OCI-LY1 (cell line): ENCODE results near the gene GALNT16.

Source experiments
- EZH2 ChIP-seq: fragments of 200-600 bp; sonication (generic), shearing (Covaris generic); IDR thresholded peaks from 2 replicates; pipeline ENCODE4 v1.8.0; 2017; ENCODE audit warnings: borderline replicate concordance, mixed run types, mild to moderate bottlenecking, antibody characterized with exemption, low read length, moderate library complexity, mixed read lengths
- TF ChIP-seq, protein P1 (sequence below): fragments of 200-600 bp; sonication (generic), shearing (Covaris generic); IDR thresholded peaks from 2 replicates; pipeline ENCODE4 v1.5.1; 2017; ENCODE audit warnings: mild to moderate bottlenecking, antibody characterized with exemption, low read length, moderate library complexity, mixed read lengths

DNA sequence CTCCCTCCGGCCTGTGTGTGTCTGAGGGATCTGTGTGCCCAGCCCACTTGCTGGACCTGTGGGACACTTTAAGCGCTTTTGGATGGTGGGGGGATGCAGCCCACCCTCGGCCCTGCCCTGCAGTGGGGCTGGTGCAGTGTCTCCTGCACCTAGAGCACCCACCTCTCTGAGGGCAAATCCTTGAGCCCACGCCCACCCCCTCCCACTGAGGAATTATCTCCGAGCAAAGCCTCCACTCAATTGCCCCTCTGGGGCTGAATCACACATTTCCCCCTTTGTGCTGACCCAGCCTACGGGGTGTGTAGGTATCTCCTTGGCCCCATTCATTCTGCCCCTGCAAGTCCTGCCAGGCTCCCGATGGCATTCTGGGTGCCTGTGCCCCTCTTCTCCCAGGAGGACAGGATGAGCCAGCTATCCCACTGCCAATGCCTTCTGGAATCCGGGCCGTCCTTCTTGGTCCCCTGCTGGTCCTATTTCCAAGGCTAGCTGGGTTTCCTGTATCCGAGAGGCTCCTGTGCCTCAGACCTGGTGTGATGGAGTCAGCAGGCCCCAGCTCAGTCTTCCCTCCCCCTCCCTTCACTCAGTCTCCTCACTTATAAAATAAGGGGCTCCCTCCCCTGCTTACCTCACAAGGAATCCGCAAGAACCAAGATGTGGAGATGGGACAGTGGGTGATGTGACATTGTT is 89.3 kb downstream of the GALNT16 start:
- TF ChIP-seq, protein P1, sequence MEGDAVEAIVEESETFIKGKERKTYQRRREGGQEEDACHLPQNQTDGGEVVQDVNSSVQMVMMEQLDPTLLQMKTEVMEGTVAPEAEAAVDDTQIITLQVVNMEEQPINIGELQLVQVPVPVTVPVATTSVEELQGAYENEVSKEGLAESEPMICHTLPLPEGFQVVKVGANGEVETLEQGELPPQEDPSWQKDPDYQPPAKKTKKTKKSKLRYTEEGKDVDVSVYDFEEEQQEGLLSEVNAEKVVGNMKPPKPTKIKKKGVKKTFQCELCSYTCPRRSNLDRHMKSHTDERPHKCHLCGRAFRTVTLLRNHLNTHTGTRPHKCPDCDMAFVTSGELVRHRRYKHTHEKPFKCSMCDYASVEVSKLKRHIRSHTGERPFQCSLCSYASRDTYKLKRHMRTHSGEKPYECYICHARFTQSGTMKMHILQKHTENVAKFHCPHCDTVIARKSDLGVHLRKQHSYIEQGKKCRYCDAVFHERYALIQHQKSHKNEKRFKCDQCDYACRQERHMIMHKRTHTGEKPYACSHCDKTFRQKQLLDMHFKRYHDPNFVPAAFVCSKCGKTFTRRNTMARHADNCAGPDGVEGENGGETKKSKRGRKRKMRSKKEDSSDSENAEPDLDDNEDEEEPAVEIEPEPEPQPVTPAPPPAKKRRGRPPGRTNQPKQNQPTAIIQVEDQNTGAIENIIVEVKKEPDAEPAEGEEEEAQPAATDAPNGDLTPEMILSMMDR, result no peak
- TF ChIP-seq EZH2, result no peak
